HG03025 (cell line): ENCODE data around the gene MAP2K2.

ENCODE experiments used
- ATAC-seq: cut with Tn5 transposase; IDR thresholded peaks from one replicate; pipeline ENCODE4 v1.9.1; 2021; ENCODE audit warnings: mild to moderate bottlenecking, moderate library complexity; ENCODE audit not compliant: unreplicated experiment, low FRiP score

Gene MAP2K2

DNA sequence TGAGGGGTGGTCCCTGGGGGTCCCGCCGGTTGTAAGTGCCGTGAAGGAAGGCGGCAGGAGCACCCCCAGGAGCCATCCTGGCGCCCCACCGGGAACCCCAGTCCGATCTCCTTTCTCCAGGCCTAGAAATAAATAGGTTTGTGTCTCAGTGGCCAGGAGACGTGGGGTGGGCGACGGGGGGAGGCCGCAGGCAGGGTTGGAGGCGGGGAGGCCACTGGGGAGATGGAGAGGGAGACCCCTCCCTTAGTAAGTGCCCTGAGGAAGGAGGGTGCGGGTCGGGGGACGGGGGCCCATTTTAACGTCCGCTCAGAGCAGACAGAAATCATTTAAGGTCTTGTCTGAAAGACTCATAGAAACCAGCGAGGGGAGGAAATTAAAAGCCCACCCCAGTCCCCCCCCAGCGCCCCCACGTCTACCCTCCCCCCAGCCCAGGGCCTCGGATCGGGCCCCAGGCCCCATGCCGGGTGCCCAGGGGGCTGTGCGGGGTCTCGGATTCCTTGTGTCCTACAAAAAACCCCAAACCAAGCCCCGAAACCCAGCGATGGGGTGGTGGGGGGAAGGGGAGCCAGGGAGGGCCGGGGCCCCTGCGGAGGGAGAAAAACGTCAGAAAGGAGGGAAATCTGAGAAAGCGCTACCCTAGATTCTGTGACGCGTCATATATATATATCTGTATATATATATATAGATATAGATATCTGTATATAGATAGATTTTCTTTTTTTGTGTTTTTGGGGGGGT lies 76.8 kb downstream of the MAP2K2 start:
- ATAC-seq, result no peak

- no peak for ATAC-seq
Observed at GRCh38 chr19:4046362-4046691, 77.6 kb downstream of the MAP2K2 start.

- no peak for ATAC-seq
Observed at GRCh38 chr19:4045597-4046361, 78.1 kb downstream of the MAP2K2 start.

DNA sequence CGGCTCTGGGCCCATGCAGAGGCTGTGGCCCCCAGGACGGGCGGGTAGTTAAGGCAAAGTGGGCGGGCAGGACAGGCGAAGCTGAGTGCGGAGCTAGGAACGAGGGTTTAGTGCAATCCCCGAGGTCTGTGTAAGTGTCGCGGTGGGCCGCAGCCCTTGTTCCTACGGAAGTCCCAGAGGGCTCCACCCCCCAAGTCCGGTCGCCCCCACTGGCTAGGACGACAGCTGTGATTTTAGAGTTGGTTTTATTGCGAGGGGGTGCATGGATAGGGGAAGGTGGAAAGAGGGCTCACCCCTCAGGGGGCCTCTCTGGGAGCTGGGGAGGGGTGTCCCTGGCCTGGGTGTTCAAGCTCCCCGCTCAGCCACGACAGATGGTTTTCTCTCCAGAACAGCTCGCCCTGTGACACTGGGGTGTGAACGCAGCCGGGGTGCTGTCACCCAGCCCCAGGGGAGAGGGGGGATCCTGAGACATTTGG lies 78.9 kb downstream of the MAP2K2 start:
- no peak for ATAC-seq

- no peak for ATAC-seq
Observed at GRCh38 chr19:4043966-4044715, 79.8 kb downstream of the MAP2K2 start.

DNA sequence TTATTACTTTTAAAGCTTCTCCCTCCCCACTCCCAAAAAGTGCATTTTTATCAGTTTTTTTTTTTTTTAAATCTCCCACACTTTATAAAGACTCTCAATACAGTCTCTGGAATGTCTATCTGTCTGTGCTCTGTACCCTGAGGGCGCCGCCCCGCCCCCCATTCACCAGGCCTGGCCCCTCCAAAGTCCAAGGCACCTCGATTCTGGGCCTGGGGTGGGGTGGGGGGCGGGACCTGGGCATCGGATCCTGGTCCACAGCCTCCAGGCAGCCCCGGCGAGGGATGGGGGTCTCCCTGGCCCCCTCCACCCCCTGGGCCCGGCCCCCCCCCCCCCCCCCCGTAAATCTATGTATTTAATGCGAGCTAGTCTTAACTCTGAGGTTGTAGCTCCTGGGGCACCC lies 80.5 kb downstream of the MAP2K2 start:
- ATAC-seq, result no peak

DNA sequence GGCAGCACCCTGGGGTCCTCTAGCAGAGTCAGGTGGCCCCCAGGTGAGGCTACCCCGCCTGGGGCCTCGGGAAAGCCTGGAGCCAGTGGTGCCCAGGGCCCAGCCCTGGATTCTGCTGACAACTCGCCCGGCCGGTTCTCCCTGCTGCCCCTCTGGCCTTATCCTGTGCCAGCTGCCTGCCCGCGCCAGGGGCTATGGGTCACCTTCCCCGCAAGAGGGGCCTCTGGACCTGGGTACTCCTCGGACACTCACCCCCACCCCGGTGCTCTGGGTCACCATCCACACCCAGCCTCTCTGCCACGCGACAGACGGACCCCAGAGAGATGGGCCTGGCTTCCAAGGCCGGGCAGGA lies 81.2 kb downstream of the MAP2K2 start:
- ATAC-seq, result no peak

DNA sequence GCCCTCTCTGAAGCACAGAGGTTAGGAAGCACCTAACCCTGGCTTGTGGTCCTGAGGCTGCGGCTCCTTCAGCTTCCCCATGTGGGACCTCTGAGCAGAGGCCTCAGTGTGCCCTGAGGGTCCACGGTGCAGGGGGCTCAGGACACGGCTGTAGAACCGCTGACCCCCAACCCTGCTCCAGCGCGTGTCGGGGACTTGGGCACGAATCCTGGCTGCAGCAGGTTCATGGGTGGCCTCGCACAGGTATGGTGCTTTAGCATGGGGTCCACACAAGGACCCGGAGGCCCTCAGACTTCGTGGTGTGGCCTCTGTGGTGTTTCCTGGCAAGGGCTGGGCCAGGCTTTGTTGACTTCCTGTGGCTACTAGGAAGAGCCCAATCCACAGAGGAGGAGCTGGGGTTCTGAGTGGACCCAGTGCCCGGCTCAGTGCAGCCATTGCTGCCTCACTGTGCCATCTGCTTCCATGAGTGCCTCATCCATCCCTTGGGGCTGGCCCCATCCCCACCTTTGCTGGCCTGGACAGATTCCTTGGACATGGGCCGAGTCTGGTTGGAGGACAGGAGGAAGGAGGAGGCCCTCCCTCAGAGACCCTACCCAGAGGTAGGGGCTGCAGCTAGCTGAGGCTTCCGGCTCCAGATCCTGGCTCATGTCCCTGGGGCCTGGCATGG lies 81.7 kb downstream of the MAP2K2 start:
- no peak for ATAC-seq
